ENCODE results near the gene CUX1. TPM values are rescaled to one million over a fixed set of nuclear protein-coding genes. Genes with fewer than 3 reads are reported as not detected.

The CUX1 gene
- total RNA-seq, 4 donors from 2014 or later = 64.1 to 142 (median 111) TPM

- no peak for DNase-seq
- no peaks in the 10 kb centered on the region for H3K36me3 ChIP-seq
- peaks cover 0 to 11% (median 2%) of the 10 kb centered on the region in 4 donors for H3K4me1 ChIP-seq
- H3K9me3 ChIP-seq = no peaks in the 10 kb centered on the region
- H3K4me3 ChIP-seq = no peak overlapping the region
- no peaks in the 10 kb centered on the region for H3K27me3 ChIP-seq
- TF ChIP-seq CTCF (IDR thresholded peaks at IDR 0.05) = no peak
- no peak for TF ChIP-seq POLR2A (IDR thresholded peaks at IDR 0.05)
- peak overlapping the region in 2 of 4 donors; percentile 1 to 76 for H3K27ac ChIP-seq
Observed at GRCh38 chr7:101953248-101953819, 135.9 kb downstream of the CUX1 start.

GRCh38 chr7:101954499-101954898 lies 137.1 kb downstream of the CUX1 start:
- DNase-seq = no peak
- H3K27me3 ChIP-seq = no peaks in the 10 kb centered on the region
- H3K9me3 ChIP-seq = no peaks in the 10 kb centered on the region
- H3K4me1 ChIP-seq = peaks cover 0 to 11% (median 2%) of the 10 kb centered on the region in 4 donors
- TF ChIP-seq POLR2A (IDR thresholded peaks at IDR 0.05) (no peak), CTCF (IDR thresholded peaks at IDR 0.05) (no peak)
- H3K4me3 ChIP-seq = no peak overlapping the region
- no peaks in the 10 kb centered on the region for H3K36me3 ChIP-seq
- peak overlapping the region in 1 of 4 donors; percentile 76 for H3K27ac ChIP-seq

- H3K4me1 ChIP-seq = peaks cover 0 to 11% (median 2%) of the 10 kb centered on the region in 4 donors
- no peak for DNase-seq
Observed at GRCh38 chr7:101956130-101956529, 138.7 kb downstream of the CUX1 start.

GRCh38 chr7:101957744-101958525 lies 140.5 kb downstream of the CUX1 start:
- no peaks in the 10 kb centered on the region for H3K36me3 ChIP-seq
- DNase-seq = no peak
- no peaks in the 10 kb centered on the region for H3K9me3 ChIP-seq
- H3K4me1 ChIP-seq = peaks cover 0 to 5% (median 2%) of the 10 kb centered on the region in 4 donors
- H3K4me3 ChIP-seq = no peak overlapping the region
- H3K27ac ChIP-seq = no peak overlapping the region
- H3K27me3 ChIP-seq = no peaks in the 10 kb centered on the region
- no peak for TF ChIP-seq CTCF (IDR thresholded peaks at IDR 0.05)
- TF ChIP-seq POLR2A (IDR thresholded peaks at IDR 0.05) = no peak

More at GRCh38 chr7:101956130-101956529, 138.7 kb downstream of the CUX1 start:
- H3K9me3 ChIP-seq = no peaks in the 10 kb centered on the region
- no peaks in the 10 kb centered on the region for H3K27me3 ChIP-seq
- no peak overlapping the region for H3K27ac ChIP-seq
- TF ChIP-seq CTCF (IDR thresholded peaks at IDR 0.05) = no peak
- TF ChIP-seq POLR2A (IDR thresholded peaks at IDR 0.05) = no peak
- H3K4me3 ChIP-seq = no peak overlapping the region
- no peaks in the 10 kb centered on the region for H3K36me3 ChIP-seq

- no peak for TF ChIP-seq POLR2A (IDR thresholded peaks at IDR 0.05)
- TF ChIP-seq CTCF (IDR thresholded peaks at IDR 0.05) = no peak
- Histone ChIP-seq H3K4me3 (no peak overlapping the region), H3K27me3 (no peaks in the 10 kb centered on the region), H3K36me3 (no peaks in the 10 kb centered on the region), H3K27ac (no peak overlapping the region), H3K4me1 (peaks cover 0 to 5% (median 0%) of the 10 kb centered on the region in 4 donors), H3K9me3 (no peaks in the 10 kb centered on the region)
- DNase-seq = no peak
Observed at GRCh38 chr7:101959342-101959741, 141.9 kb downstream of the CUX1 start.
